GM18907 (cell line): Measurements from ENCODE around the gene SMC1A.
A peak's percentile ranks its signal among the peaks of the same experiment; 100 is the strongest.
"Not testable (repeated sequence)": the region's sequence is repeated elsewhere in the genome, so short reads cannot be mapped to it uniquely, and the experiment has no call there.

Source experiments
- ATAC-seq: cut with Tn5 transposase; IDR thresholded peaks from one replicate; pipeline ENCODE4 v1.9.1; 2021; ENCODE audit warnings: mild to moderate bottlenecking, moderate library complexity; ENCODE audit not compliant: unreplicated experiment

Gene SMC1A

GRCh38 chrX:53422861-53423306, 430 bp upstream of the SMC1A start, which contains the start of gene RIBC1:
Gene RIBC1, plus strand, starts transcription at chrX:53422873. Its CDS starts 3,404 bp downstream, at chrX:53426277.
- ATAC-seq = no peak

DNA sequence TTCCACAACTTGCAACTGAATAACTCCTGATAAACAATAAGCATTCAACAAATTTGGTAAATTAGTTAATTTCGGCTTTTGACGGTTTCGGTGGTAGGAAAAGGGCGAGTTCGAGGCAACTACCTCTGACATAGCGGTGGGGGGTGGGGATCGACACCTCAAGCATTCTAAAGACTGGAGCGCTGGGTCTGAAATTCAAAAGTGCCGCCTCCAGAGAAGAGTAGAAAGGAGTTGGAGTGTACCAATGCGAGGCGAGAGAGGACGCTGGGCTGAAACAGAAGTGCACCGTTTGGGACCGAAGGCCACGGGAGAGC, 725 bp downstream of the SMC1A start:
- ATAC-seq = peak; percentile 20

GRCh38 chrX:53421125-53421524, 1.3 kb downstream of the SMC1A start:
- ATAC-seq = no peak

GRCh38 chrX:53420351-53420750, 2.1 kb downstream of the SMC1A start:
- ATAC-seq = not testable (repeated sequence)

- ATAC-seq = no peak
Observed at GRCh38 chrX:53412446-53412845, 10.0 kb downstream of the SMC1A start.

DNA sequence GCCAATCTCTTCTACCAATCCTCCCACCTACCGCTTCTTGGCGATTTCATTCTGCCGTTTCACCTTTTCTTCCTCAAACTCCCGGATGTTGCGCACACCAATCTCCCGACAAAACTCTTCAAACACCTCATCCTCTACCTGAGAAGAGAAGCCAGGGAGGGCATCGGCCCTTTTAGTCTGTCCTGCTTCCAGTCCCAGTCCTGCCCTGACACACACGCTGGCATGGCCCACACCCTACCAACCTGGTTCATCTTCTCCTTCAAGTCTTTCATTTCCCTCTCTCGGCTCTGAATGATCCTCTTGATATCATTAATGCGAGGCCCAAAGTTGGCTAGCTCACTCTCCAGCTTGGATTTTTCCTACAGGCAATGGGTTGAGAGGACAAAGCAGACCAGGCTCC, 18.9 kb downstream of the SMC1A start:
- ATAC-seq = no peak

DNA sequence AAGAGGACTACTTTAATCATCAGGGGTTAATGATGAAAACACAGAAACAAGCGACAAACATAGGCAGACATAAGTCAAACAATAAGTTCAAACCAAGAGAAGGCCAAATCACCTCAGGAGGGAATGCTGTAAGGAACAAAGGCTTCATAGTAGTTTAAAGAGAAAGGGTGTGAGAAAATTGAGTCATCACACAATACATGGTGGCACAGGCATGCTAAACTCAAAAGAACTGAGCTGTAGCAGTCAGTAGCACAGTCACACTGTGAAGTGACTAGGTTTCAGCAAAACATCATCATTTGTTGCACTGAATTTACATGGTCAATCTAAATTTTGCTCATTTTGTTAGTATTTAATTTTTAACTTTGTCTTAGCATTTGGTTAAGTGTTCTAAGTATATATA, 24.2 kb downstream of the SMC1A start:
- no peak for ATAC-seq

DNA sequence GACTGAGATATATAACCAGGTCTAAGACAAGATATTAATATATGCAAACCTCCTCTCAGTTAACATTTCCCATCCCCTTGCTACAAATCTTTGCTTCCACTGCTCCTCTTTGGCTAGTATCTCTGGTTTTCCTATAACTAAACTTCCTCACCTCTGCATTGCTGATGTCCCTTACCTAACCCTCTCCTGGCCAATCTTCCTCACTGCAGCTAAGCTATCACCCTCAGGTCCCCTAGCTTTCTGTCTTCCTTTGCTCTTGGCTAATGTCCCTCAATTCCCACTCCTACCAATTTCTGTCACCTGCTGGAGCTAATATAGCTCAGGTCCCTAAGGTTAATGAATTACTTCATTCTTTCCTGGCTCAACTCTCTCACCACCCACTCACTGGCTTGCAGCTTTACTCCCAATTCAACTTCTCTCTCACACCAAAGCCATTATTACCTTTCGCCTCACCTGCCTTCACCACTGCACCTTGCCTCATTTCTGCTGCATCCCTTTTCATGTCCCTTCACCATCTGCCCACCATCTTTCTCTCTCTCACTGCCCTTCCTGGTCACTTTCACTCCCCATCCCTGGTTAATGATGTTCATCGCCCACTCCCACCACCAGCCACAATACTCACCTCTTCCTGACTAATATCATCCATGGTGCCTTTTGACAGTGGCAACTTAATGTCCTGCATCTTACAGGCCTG, 26.7 kb downstream of the SMC1A start:
- no peak for ATAC-seq

GRCh38 chrX:53383376-53384076, 38.9 kb downstream of the SMC1A start:
- no peak for ATAC-seq

DNA sequence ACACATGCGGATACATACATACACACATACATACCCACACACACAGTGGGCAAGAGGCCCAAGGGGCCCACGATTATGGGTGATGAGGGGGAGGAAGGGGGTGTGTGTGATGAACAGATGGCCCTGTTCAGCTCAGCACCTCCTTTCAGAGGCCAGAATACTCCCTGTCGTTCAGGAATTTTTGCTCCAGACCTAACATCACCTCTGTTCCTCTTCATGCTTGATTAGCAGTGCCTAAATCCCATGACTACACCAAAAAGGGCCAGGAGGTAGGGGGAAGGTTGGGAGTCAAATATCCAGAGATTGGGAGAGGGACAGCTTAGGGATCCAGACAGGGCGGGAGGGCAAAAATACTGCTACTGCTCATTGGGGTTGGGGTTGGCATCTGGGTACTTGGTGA, 42.7 kb downstream of the SMC1A start:
- ATAC-seq = no peak

DNA sequence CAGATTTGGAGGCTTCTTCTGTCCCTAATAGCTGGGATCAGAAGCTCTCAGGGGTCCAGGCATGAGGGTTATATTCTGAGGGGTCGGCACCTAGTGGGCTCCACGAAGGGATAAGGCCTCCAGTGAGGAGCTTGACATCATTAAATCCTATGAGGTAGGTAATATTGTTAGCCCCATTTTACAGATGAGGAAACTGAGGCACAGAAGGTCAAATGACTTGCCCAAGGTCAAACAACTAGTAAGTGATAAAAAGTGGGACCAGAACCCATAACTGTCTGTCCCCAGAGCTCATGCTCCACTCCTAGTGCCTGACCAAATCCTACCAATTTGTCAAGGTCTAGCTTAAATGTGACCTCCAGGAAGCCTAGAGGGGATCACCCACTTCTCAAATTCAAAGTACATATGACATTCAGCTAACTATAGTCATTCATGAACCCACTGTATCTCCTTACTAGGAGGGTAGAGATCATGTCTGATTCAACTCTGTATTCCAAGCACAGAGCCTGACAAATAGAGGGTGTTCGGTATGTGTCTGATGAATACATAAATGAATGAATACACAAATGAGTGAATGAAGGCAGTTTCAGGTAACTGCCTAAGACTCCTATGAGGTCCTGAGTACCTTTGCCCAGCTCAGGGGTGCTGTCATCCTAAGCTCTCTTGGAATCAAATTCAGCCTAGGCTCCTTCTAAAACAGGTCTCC, 43.3 kb downstream of the SMC1A start:
- no peak for ATAC-seq

- no peak for ATAC-seq
Observed at GRCh38 chrX:53377464-53377863, 45.0 kb downstream of the SMC1A start.

GRCh38 chrX:53376888-53377287, 45.6 kb downstream of the SMC1A start:
- no peak for ATAC-seq

DNA sequence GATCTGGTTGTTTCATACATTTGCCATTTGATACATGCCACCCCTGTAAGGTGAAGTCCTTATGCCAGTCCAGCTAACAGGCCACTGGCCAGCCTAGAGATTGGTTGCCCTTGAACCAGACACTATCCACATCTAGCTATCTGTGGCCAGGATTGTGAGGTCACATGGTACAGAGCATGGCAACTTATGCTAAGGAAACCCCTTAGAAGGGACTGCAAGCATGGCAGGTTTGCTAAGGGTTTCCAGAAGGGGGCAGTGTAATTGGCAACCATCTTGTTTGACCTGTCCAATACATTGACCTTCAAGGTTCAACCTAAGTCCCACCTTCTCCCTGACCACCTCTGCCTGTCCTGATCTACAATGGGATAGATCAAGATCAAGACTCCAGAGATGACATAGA, 47.5 kb downstream of the SMC1A start:
- ATAC-seq = no peak

DNA sequence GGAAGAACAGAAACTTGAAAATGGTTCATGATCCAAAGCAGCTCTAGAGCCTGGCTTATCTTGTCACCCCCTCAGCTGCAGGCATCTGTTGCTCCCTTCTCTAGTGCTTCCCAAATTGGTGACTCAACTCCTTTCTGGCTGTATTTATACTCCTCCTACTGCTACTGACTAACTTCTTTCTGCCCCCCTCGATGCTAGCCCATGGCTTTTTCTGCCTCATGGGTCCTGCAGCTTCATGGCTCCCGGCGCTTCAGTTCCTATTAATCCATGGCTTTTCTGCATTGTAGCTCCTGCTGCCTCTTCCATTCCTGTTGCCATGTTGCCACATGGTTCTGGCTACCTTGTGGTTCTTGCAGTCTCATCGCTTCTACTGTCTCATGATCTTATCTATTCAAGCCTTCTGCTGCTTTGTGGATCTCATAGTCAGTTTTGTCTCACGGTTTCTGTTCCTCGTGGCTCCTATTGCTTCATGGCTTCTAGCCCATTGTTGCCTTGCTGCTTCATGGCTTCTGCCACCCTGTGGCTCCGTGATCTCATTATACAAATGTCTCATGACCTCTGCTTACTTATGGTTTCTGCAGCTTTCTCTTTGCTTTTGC, 48.1 kb downstream of the SMC1A start:
- ATAC-seq = no peak

GRCh38 chrX:53373307-53373706, 49.1 kb downstream of the SMC1A start:
- no peak for ATAC-seq

DNA sequence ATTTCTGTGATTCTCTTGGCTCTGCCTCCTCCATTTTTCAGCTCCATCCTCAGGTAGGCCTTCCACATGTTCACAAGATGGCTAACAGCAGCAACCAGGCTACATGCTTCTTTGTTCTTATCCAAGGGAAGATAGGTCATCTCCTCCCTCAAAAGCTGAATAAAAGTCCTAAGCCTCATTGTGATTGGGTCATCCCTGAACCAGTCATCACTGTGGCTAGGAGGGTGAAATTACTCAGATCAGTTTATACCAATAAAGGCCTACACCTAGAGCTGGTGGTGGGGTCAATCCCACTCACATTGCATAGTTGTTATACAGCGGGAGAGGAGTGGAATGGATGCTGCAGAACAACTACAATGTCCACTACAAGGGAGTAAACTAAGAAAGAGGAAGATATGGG, 56.0 kb downstream of the SMC1A start:
- not testable (repeated sequence) for ATAC-seq

- ATAC-seq = no peak
Observed at GRCh38 chrX:53362449-53362848, 60.0 kb downstream of the SMC1A start.

DNA sequence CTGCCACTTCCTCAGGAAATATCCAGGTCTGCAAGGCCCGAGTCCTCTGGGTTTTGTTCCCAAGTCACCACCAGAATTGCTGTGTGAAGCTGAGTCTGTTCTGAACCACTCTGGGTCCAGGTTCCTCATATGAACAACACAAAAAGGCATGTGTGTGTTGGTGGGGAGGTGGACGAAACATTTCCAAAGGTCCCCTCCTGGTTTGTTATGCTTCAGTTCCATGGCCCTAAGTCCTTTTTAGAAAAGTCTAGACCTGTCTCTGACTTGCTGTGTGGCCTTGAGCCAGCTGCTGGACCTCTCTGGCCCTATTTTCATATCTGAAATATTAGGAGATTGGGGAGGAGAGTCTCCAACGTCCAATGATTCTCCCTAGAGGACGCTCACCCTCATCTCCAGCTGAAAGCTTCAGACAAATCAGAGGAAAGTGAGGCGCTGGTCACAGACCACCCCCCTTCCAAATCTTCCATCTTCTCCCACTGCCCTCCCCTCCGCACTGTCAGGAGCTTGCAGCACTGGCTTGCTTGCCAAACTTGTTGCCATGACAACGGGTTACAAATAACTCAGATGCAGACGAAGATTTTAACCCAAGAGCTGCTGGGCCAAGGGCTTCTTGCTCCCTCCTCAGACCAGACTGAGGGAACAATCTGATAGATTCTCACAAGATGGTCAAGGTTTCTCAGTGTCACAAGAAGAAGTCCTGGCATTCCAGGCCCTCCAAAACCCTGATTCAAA, 64.5 kb downstream of the SMC1A start:
- no peak for ATAC-seq

- ATAC-seq = no peak
Observed at GRCh38 chrX:53356186-53356585, 66.3 kb downstream of the SMC1A start.

- no peak for ATAC-seq
Observed at GRCh38 chrX:53354669-53355068, 67.8 kb downstream of the SMC1A start.
